22Rv1 (cell line): Measurements from ENCODE around the gene KRT77.

ENCODE experiments used
- ZFX ChIP-seq: fragments of 450-650 bp; IDR thresholded peaks from 2 replicates; pipeline ENCODE4 v1.6.1; 2017; ENCODE audit warnings: antibody characterized with exemption, borderline replicate concordance
- TF ChIP-seq, protein P1 (sequence below): fragments of 450-650 bp; IDR thresholded peaks from 2 replicates; pipeline ENCODE4 v1.5.1; 2017; ENCODE audit warnings: mild to moderate bottlenecking

DNA sequence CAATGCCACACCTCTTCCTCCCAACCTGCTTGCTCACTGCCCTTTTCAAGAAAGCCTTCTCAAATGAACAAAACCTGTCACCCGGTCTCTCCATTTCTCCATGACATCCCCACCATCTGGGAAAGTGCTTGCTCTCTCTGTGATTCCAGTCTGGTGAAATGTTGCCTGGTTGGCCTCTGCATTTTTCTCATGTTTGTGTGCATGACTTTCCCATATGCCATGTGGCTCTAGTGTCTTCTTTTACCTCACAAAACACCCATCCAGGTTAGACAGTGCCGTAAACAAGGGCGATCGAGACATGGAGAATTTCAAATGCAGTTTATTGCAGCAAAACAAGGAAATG lies 28.9 kb downstream of the KRT77 start:
- TF ChIP-seq, protein P1, sequence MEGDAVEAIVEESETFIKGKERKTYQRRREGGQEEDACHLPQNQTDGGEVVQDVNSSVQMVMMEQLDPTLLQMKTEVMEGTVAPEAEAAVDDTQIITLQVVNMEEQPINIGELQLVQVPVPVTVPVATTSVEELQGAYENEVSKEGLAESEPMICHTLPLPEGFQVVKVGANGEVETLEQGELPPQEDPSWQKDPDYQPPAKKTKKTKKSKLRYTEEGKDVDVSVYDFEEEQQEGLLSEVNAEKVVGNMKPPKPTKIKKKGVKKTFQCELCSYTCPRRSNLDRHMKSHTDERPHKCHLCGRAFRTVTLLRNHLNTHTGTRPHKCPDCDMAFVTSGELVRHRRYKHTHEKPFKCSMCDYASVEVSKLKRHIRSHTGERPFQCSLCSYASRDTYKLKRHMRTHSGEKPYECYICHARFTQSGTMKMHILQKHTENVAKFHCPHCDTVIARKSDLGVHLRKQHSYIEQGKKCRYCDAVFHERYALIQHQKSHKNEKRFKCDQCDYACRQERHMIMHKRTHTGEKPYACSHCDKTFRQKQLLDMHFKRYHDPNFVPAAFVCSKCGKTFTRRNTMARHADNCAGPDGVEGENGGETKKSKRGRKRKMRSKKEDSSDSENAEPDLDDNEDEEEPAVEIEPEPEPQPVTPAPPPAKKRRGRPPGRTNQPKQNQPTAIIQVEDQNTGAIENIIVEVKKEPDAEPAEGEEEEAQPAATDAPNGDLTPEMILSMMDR: no peak
- no peak for TF ChIP-seq ZFX
